SJSA1 (cell line): Measurements from ENCODE around the gene NMRK2. TPM values are rescaled to one million over a fixed set of nuclear protein-coding genes. Genes with fewer than 3 reads are reported as not detected.
"Not testable (repeated sequence)": the region's sequence is repeated elsewhere in the genome, so short reads cannot be mapped to it uniquely, and the experiment has no call there.

Source experiments
- DNase-seq, 2 experiments: peaks; one replicate each; pipeline ENCODE4 v3.0.0-alpha.2; 2015 to 2020; ENCODE audit warnings: low spot score in 2 of 2, low read depth in 1 of 2
- H3K27ac ChIP-seq: fragments of 250-450 bp; sonication (Bioruptor Pico); 2 replicates; pipeline ENCODE4 v1.5.1; 2020; ENCODE audit warnings: mild to moderate bottlenecking, moderate library complexity
- H3K27me3 ChIP-seq: fragments of 250-450 bp; sonication (Bioruptor Pico); replicated peaks from 2 replicates; pipeline ENCODE4 v1.5.1; 2020; ENCODE audit warnings: mild to moderate bottlenecking, moderate library complexity
- H3K36me3 ChIP-seq: fragments of 250-450 bp; sonication (Bioruptor Pico); 2 replicates; pipeline ENCODE4 v1.5.1; 2020; ENCODE audit warnings: mild to moderate bottlenecking
- H3K4me1 ChIP-seq: fragments of 250-450 bp; sonication (Bioruptor Pico); replicated peaks from 2 replicates; pipeline ENCODE4 v1.6.1; 2021; ENCODE audit warnings: mild to moderate bottlenecking
- H3K4me3 ChIP-seq: fragments of 250-450 bp; sonication (Bioruptor Pico); 2 replicates; pipeline ENCODE4 v1.5.1; 2020; ENCODE audit warnings: mild to moderate bottlenecking
- H3K9me3 ChIP-seq: fragments of 250-450 bp; sonication (Bioruptor Pico); replicated peaks from 2 replicates; pipeline ENCODE4 v1.5.1; 2020; ENCODE audit warnings: mild to moderate bottlenecking
- total RNA-seq: library from RNA; depleted of rRNA; stranded (reverse); fragments of >200 nt; shearing (Covaris generic); gene quantifications from 2 replicates; pipeline ENCODE4 v1.2.3, GENCODE V29; 2014

NMRK2 gene
- total RNA-seq, 1 experiment from 2014 or later: not detected

DNA sequence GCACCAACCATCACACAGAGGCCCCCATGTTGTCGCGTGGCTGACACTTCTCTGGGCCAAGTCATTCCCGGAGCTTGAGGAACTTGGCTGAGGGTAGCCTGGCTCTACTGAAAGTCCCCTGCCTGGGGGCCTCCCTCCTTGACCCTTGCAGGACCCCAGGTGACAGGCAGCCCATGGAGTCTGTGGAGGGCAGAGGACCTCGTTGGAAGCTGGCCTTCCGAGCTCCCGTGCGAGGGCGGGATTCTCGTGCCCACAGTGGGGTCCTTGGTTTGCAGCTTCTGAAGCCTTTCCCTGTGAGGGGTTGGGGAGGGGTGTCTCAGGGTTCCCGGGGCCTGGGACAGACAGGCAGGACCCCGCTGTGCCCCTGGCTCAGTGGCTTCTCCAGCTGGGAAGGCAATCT lies 16.4 kb downstream of the NMRK2 start:
- H3K9me3 ChIP-seq: no peaks in the 10 kb centered on the region
- H3K4me1 ChIP-seq: no peaks in the 10 kb centered on the region
- no peak overlapping the region for H3K27ac ChIP-seq
- H3K4me3 ChIP-seq: no peak overlapping the region
- peaks cover 5% of the 10 kb centered on the region for H3K36me3 ChIP-seq
- H3K27me3 ChIP-seq: no peaks in the 10 kb centered on the region
- no peak for DNase-seq

DNA sequence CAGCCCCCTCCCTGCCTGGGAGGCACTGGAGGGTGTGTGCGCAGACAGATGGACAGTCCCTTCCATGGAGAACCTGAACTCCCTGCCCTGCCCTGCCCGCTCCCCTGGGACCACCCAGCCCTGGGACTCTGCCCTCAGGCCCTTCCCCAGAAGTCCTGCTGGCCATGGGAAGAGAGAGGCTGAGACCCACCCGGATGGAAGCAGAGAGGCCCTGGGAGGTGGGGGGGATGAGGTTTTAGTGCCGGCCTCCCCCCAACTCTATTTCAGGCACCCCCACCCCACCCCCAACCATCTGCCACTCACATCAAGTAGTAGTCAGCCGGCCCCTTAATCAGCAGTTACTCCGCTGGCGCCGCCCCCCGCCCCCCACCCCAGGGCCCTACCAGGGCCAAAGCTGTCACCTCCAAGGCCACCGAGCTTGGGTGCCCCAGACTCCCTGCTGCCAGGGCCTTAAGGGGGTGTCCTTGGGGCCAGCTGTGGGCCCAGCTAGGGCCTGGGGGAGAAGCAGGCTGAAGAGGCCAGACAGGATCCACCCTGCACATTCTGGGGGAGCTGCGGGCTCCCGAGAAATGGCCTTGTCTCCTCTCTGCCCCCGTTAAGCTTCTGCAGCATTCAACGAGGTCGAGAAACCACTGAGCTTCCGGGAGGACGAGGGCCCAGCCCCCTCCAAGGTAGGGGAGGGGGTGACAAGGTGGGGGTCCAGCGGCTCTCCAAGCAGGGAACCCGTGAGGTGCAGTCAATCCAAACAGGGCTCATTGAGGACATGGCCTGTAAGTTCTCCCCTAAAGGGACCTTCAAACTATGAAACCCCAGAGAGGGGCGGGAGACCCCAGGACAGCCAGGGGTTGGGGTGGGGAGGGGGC lies 17.4 kb downstream of the NMRK2 start:
- Histone ChIP-seq H3K27me3 (no peaks in the 10 kb centered on the region), H3K4me3 (no peak overlapping the region), H3K27ac (no peak overlapping the region), H3K4me1 (no peaks in the 10 kb centered on the region), H3K9me3 (no peaks in the 10 kb centered on the region), H3K36me3 (peaks cover 15% of the 10 kb centered on the region)
- DNase-seq: no peak

DNA sequence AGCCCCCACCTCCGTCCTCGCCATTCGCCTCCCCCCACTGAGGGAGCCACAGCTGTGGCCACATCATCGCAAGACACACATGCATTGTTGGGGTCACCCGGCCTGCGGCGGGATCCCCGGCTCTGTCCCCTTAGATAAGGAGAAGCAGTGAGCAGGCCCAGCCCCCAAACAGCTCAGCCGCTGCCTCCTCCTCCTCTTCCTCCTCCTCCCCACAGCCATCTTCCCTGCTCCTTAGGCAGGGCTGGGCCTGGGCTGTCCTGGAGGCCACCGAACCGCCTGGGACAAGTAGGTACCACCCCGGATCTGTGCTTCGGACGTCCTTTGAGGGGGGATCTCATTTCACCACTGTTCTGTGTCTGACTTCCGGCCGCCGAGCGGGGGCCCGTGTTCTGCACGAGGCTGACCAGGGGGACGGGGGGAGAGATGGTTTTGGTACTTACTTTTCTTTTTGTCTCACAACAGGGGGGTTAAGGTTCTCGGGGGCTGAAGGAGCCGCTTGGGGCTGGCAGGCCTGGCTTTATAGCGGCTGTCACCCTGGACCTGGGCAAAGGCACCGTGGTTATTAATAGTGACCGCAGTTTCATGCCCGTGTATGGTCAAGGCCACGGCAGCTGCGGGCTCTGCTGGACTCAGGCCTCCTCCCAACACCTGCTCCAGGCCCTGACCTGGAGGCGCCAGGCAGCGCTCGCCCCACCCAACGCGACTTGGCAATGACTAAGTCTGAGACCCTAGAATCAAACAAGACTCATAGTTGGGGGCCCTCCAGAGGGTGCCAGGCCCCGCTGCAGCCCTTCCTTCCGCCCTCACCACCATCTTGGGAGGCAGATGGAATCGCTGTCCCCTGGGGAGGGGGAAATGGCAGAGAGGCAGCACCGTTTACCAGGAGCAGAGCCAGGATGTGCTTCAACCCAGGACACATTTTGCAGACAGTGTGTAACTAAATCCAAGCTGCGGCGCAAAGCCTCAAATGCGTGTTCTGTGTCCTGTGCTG lies 18.3 kb downstream of the NMRK2 start:
- Histone ChIP-seq H3K27ac (no peak overlapping the region), H3K4me3 (no peak overlapping the region), H3K9me3 (no peaks in the 10 kb centered on the region), H3K4me1 (no peaks in the 10 kb centered on the region), H3K27me3 (no peaks in the 10 kb centered on the region), H3K36me3 (peaks cover 24% of the 10 kb centered on the region)
- no peak for DNase-seq

DNA sequence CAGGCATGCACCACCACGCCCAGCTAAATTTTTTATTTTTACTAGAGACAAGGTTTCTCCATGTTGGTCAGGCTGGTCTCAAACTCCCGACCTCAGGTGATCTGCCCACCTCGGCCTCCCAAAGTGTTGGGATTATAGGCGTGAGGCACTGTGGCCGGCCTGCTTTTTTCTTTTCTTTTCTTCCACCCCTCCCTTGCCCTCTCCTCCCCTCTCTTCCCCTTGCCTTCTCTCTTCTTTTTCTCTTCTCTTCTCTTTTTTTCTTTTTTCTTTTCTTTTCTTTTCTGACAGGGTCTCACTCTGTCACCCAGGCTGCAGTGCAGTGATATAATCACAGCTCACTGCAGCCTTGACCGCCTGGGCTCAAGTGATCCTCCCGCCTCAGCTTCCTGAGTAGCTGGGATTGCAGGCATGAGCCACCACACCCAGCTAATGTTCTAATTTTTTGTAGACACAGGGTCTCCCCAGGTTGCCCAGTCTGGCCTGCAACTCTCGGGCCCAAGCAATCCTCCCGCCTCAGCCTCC lies 19.9 kb downstream of the NMRK2 start:
- H3K27me3 ChIP-seq, H3K4me3 ChIP-seq, H3K9me3 ChIP-seq, H3K27ac ChIP-seq, H3K4me1 ChIP-seq, DNase-seq: not testable (repeated sequence)
- H3K36me3 ChIP-seq: peaks cover 40% of the 10 kb centered on the region

DNA sequence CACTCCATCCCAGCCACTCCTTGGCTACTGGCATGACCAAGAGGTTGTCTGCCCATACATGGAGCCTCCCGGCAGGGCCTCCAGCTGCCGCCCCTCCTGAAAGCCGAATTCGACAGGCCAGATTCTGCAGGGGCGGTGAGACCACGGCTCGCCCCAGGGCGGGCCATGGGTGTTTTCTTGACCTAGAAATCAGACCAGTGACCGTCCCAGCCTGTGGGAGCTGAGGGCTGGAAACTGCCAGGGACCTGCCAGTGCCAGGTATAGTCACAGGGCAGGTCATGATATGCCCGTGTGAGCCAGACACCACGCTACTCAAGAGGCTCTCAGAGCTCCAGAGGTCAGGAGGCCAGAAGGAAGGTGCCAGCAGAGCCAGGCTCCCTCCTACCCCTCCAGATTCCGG lies 21.2 kb downstream of the NMRK2 start:
- Histone ChIP-seq H3K27ac (no peak overlapping the region), H3K27me3 (no peaks in the 10 kb centered on the region), H3K9me3 (no peaks in the 10 kb centered on the region), H3K4me1 (peaks cover 7% of the 10 kb centered on the region), H3K4me3 (no peak overlapping the region), H3K36me3 (peaks cover 52% of the 10 kb centered on the region)
- DNase-seq: no peak

DNA sequence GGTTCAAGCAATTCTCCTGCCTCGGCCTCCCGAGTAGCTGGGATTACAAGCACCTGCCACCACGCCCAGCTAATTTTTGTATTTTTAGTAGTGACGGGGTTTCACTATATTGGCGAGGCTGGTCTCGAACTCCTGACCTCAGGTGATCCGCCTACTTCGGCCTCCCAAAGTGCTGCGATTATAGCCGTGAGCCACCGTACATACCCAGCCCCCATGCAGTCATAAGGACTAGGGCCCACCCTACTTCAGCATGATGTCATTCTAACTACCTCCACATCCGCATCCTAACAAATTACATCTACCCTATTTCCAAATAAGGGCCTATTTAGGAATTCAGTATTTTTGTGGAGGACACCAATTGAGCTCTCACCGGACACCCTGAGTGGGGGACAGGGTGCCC lies 22.4 kb downstream of the NMRK2 start:
- H3K4me3 ChIP-seq, H3K27me3 ChIP-seq, H3K27ac ChIP-seq, H3K9me3 ChIP-seq, DNase-seq, H3K4me1 ChIP-seq: not testable (repeated sequence)
- peaks cover 64% of the 10 kb centered on the region for H3K36me3 ChIP-seq

DNA sequence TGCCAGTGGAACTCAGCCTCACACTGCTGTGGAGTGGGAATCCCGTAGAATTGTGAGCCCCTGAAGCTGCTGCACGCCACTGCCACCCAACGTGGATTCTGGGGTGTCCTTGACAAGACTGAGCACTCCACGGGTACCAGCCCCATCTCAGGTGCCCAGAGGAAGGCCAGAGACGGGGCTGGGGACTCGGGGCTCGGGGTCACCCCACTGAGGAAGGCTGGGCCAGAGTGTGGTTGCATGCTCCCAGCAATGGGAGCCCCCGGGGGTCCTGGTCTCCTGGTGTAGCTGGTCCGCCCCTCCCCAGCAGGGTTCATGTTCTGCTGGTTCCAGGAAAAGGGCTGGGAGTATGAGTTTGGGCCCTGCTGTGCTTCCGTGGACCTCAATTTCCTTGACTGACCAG lies 22.8 kb downstream of the NMRK2 start:
- peak in 1 of 2 experiments; percentile 37 for DNase-seq
- H3K27ac ChIP-seq: no peak overlapping the region
- no peaks in the 10 kb centered on the region for H3K27me3 ChIP-seq

DNA sequence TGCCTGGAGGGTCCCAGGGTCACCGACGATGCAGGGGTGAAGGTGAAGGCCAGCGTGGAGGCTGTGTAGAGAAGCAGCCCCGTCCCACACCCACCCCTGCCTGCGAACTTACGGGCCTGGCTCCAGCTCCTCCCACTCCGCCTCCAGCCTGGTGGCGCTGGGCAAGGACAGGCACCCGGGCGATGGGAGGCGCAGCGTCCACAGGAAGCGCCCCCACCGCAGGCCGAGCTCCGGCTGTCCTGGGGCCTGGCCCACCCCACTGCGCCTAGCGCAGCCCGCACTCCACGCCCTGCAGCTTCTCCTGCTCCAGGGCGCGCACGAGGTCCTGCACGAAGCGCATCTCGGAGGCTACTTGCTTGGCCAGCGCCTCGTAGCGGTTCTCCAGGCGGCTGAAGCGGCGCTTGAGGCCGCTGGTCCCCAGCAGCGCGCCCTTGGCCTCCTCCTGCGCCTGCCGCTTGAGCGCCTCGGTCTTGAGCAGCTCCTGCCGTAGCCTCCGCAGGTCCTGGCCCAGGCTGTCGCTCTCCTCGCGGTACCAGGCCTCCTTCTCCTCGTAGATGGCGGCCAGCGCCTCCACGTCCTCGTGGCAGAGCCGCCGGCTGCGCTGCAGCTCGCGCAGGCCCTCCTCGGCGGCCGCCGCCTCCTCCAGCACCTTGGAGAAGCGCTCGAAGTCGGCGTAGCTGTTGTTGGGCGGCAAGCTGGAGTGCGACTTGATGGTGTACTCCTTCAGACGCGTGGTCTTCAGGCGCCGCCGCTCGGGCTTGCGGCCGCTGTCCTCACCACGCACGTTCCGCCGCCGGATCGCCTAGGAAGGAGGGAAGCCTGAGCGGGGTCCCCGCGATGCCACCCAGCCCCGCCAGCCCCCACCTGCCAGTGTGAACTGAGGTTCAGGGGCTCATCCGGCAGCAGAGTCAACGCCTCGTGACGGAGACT lies 26.2 kb downstream of the NMRK2 start:
- Histone ChIP-seq H3K9me3 (no peaks in the 10 kb centered on the region), H3K4me3 (no peak overlapping the region), H3K36me3 (peaks cover 98% of the 10 kb centered on the region), H3K4me1 (peaks cover 7% of the 10 kb centered on the region), H3K27me3 (no peaks in the 10 kb centered on the region), H3K27ac (no peak overlapping the region)
- DNase-seq: no peak

More for the DNA sequence above, 22.8 kb downstream of the NMRK2 start:
- Histone ChIP-seq H3K9me3 (no peaks in the 10 kb centered on the region), H3K36me3 (peaks cover 68% of the 10 kb centered on the region), H3K4me3 (no peak overlapping the region), H3K4me1 (peaks cover 7% of the 10 kb centered on the region)

DNA sequence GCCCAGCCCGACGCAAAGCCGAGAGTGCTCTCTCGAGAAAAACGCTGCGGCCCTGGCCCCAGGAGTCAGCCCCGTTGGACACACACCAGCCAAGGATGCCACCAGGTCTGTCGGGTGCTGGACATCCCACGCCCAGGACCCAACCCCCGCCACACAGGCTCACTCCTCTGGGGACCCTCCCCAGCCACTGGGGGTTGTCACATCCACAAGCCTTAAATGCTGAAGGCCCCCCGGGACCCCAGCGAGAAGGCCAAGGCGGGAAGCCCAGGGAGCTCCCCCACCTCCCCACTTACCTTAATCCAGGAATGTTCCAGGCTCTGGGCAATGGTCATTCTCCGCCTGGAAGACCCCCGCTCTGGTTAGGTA lies 26.9 kb downstream of the NMRK2 start:
- Histone ChIP-seq H3K9me3 (no peaks in the 10 kb centered on the region), H3K4me3 (no peak overlapping the region), H3K27me3 (no peaks in the 10 kb centered on the region), H3K36me3 (peaks cover 96% of the 10 kb centered on the region), H3K4me1 (peaks cover 7% of the 10 kb centered on the region), H3K27ac (no peak overlapping the region)
- DNase-seq: no peak

DNA sequence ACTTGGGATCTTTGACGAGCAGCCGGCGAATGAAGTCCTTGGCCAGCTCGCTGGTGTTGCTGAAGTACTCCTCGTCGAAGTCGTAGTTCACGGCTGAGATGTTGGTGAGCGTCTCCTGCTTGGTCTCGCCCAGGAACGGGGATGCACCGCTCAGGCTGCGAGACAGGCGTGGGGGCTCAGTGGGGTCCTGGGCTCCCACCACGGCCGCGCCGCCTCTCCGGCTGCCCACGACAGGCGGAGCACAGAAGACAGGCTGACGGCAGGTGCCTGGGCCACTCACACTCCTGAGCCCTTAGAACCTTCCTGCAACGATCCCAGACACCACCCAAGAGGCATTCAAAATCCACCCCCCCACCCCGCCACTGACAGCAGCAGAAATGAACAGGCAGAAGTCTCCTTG lies 28.1 kb downstream of the NMRK2 start:
- H3K4me1 ChIP-seq: peaks cover 7% of the 10 kb centered on the region
- H3K4me3 ChIP-seq: no peak overlapping the region
- H3K9me3 ChIP-seq: no peaks in the 10 kb centered on the region
- H3K27me3 ChIP-seq: no peaks in the 10 kb centered on the region
- peaks cover 96% of the 10 kb centered on the region for H3K36me3 ChIP-seq
- no peak for DNase-seq
- no peak overlapping the region for H3K27ac ChIP-seq

DNA sequence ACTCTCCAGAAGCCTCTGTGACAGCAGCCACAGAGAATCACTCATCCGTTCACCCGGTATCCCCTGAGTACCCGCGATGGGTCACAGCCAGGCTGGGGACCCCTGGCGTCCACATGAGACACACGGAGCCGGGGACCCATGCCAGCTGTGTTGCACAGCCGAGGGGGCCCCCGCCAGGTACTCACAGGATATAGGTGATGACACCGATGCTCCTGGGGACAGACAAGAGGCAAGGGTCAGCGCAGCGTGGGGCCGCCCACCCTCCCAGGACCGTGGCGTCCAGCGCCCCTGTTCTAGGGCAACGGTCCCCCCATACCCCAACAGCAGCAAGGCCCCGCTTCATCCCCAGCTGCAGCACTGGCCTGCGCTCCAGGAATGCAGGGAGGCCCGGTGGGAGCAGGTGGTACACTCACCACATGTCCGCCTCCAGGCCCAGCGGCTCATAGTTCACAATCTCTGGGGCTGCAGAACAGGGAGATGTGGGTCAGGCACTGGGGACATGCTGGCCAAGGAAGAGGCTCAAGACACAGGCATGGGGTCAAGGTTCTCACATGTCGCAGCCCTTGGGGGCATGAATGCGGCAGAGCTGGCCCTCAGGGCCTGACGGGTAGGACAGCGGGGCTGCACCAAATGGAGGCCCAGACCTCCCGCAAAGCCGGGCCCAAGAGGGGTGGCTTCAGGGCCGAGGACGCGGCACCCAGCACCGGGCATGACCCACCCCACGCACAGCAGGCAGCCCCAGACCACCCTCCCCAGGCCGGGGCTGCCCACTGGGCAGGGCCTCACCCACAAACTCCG lies 30.8 kb downstream of the NMRK2 start:
- Histone ChIP-seq H3K4me3 (no peak overlapping the region), H3K27ac (no peak overlapping the region), H3K27me3 (no peaks in the 10 kb centered on the region), H3K4me1 (peaks cover 21% of the 10 kb centered on the region), H3K36me3 (peaks cover 94% of the 10 kb centered on the region), H3K9me3 (no peaks in the 10 kb centered on the region)
- DNase-seq: no peak

DNA sequence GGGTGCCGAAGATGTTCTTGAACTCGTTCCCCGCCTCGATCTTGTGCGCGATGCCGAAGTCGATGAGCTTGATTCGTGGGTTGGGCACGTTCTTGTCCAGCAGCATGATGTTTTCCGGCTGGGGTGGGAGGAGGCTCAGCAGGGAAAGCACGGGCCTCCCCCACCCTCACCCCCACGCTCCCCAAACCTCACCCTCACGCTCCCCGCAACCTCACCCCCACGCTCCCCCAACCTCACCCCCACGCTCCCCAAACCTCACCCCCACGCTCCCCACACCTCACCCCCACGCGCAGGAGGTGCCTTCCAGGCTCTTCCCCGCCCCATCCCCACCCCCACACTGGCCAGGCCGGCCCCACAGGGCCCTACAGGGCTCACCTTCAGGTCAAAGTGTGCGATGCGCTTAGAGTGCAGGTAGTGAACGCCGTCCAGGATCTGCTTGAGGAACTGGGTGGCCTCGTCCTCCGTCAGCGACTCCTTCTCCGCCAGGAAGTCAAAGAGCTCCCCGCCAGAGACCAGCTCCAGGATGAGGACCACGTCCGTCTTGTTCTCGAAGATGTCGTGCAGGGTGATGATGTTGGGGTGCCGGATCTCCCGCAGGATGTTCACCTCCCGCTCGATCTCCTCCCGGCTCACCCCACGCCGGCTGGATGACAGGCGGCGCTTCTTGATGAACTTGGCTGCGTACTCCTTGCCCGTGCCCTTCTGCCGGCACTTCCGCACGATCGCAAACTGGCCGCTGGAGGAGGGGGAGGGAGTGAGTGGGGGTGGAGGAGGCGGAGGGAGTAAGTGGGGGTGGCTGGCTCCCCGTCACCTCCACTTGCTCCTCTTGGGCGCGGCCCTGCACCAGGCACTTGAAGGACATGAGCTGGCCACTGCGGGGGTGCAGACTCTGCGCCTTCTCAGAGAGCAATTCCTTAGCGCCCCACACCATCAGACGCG lies 31.7 kb downstream of the NMRK2 start:
- Histone ChIP-seq H3K4me1 (peaks cover 27% of the 10 kb centered on the region), H3K4me3 (no peak overlapping the region), H3K27ac (no peak overlapping the region), H3K27me3 (no peaks in the 10 kb centered on the region), H3K9me3 (no peaks in the 10 kb centered on the region), H3K36me3 (peaks cover 90% of the 10 kb centered on the region)
- DNase-seq: no peak
